GM18951 (cell line): Measurements from ENCODE around the gene FZR1.

ENCODE experiments used
- POLR2A ChIP-seq: IDR thresholded peaks from 4 replicates; pipeline ENCODE4 v1.6.1; 2011; ENCODE audit warnings: mild to moderate bottlenecking; ENCODE audit not compliant: insufficient read length, insufficient read depth; ENCODE audit errors: extremely low read depth
- in situ Hi-C: fragments of 300-500 bp; cut with MboI; formaldehyde crosslinking; loops from one replicate; pipeline ENCODE4 v1.12.0; 2022; ENCODE audit warnings: low sequenced_read_pairs, mixed read lengths, inconsistent platforms; ENCODE audit not compliant: unreplicated experiment

Gene FZR1

GRCh38 chr19:3585301-3586126 is 79.4 kb downstream of the FZR1 start, which contains the start of gene GIPC3:
TSS of gene GIPC3 (plus strand) at chr19:3585478. CDS start at chr19:3585598, 120 bp downstream.
- TF ChIP-seq POLR2A = no peak
- in situ Hi-C loops = no loop called here

- in situ Hi-C loops = no loop called here
- TF ChIP-seq POLR2A = no peak
Measured at GRCh38 chr19:3586127-3586626, 80.1 kb downstream of the FZR1 start.

DNA sequence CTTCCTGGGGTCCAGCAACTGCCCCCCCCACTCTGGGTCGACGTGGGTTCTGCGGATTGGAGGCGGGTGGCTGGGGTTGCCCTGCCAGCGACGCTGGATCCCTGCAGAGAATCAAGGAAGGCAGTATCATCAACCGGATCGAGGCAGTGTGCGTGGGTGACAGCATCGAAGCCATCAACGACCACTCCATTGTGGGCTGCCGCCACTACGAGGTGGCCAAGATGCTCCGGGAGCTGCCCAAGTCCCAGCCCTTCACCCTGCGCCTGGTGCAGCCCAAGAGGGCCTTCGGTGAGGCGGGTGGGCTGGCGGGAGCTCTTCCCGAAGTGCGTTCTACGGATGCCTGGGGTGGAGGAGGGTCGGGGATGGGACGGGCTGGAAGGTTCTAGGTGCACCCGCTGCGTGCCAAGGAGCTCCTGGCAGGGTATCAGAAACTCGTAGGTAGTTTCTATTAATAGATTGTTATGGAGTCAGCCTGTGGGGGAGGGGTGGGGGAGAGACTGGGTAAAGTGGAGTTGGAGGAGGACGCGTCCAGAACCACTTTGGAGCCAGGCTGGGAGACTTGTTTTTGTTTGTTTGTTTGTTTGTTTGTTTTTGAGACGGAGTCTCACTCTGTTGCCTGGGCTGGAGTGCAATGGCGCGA is 80.7 kb downstream of the FZR1 start:
- no peak for TF ChIP-seq POLR2A

More for the DNA sequence above, 80.7 kb downstream of the FZR1 start:
- in situ Hi-C loops = no loop called here
